GM10248 (cell line): ENCODE measurements around the gene PDE4D.

Source experiments
- CTCF ChIA-PET: fragments of 300-600 bp; sonication (Branson Sonifier 250); formaldehyde crosslinking; extraction: SDS; loops from one replicate; lab custom pipeline; 2021; ENCODE audit warnings: antibody characterized with exemption; lab: Yijun Ruan, JAX
- POLR2A ChIA-PET: fragments of 350-650 bp; sonication (Branson Sonifier 250); formaldehyde crosslinking; extraction: SDS; loops from one replicate; lab custom pipeline; 2020; ENCODE audit warnings: antibody characterized with exemption; lab: Yijun Ruan, JAX
- DNase-seq: peaks from one replicate; pipeline ENCODE4 v3.0.0; 2012; ENCODE audit errors: extremely low spot score
- CTCF ChIP-seq: IDR thresholded peaks from 2 replicates; pipeline ENCODE4 v1.5.1; 2012; ENCODE audit warnings: mild to moderate bottlenecking, low read depth; ENCODE audit errors: extremely low read depth, missing control alignments, control extremely low read depth

The PDE4D gene

GRCh38 chr5:59055745-59056448 is 837.6 kb downstream of the PDE4D start:
- ChIA-PET POLR2A (no interaction called here), CTCF (interaction anchor here (0.6 to 1.4 kb wide), 3 partner anchors 14 to 181 kb away, joined by 3 read pairs; no protein-coding TSS in a partner anchor)
- no peak for DNase-seq
- no peak for TF ChIP-seq CTCF

GRCh38 chr5:59054963-59055528 is 838.5 kb downstream of the PDE4D start:
- CTCF ChIA-PET: interaction anchor here (0.9 to 1.4 kb wide), 2 partner anchors 13 to 19 kb away, joined by 3 read pairs; no protein-coding TSS in a partner anchor
- DNase-seq: no peak
- TF ChIP-seq CTCF: no peak
- POLR2A ChIA-PET: no interaction called here

- TF ChIP-seq CTCF: no peak
- ChIA-PET POLR2A (no interaction called here), CTCF (no interaction called here)
- DNase-seq: no peak
These were observed 841.6 kb downstream of the PDE4D start for GRCh38 chr5:59051951-59052350.

GRCh38 chr5:59049095-59049494 is 844.4 kb downstream of the PDE4D start:
- POLR2A ChIA-PET: no interaction called here
- CTCF ChIA-PET: interaction anchor here (2.8 kb wide), 1 partner anchor 8 kb away, joined by 7 read pairs; no protein-coding TSS in a partner anchor
- TF ChIP-seq CTCF: no peak
- DNase-seq: no peak

GRCh38 chr5:59042201-59043055 is 851.1 kb downstream of the PDE4D start:
- POLR2A ChIA-PET: no interaction called here
- no peak for DNase-seq

More at GRCh38 chr5:59042201-59043055, 851.1 kb downstream of the PDE4D start:
- CTCF ChIA-PET: interaction anchor here (1.0 to 1.7 kb wide), 7 partner anchors 8 to 156 kb away, joined by 3 to 6 read pairs (median 3); no protein-coding TSS in a partner anchor
- no peak for TF ChIP-seq CTCF
